ENCODE results near the gene PIM3.
A peak's percentile ranks its signal among the peaks of the same experiment; 100 is the strongest.

Gene PIM3

DNA sequence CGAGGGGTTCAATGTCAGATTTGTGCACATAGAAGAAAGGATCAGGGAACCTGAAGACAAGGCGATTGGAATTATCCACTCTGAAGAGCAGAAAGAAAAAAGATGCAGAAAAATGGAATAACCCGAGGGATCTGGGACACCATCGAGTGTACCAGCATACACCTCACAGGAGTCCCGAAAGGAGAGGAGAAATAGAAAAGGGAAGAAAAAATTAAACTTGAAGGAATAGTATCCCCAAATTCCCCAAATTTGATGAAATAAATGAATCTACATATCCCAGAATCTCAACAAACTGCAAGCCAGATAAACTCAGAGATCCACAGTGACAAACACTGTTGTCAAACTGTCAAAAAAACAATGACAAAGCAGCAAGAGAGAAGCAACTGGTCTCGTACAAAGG, 30.6 kb downstream of the PIM3 start:
- no peak overlapping the region for H3K4me3 ChIP-seq (ENCODE audit: low read depth, low read length)
- TF ChIP-seq, protein P1, sequence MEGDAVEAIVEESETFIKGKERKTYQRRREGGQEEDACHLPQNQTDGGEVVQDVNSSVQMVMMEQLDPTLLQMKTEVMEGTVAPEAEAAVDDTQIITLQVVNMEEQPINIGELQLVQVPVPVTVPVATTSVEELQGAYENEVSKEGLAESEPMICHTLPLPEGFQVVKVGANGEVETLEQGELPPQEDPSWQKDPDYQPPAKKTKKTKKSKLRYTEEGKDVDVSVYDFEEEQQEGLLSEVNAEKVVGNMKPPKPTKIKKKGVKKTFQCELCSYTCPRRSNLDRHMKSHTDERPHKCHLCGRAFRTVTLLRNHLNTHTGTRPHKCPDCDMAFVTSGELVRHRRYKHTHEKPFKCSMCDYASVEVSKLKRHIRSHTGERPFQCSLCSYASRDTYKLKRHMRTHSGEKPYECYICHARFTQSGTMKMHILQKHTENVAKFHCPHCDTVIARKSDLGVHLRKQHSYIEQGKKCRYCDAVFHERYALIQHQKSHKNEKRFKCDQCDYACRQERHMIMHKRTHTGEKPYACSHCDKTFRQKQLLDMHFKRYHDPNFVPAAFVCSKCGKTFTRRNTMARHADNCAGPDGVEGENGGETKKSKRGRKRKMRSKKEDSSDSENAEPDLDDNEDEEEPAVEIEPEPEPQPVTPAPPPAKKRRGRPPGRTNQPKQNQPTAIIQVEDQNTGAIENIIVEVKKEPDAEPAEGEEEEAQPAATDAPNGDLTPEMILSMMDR (IDR thresholded peaks at IDR 0.05; ENCODE audit: low read depth, low read length): no peak
- no peak for TF ChIP-seq POLR2A (IDR thresholded peaks at IDR 0.05; ENCODE audit: extremely low read depth, insufficient read length)
- TF ChIP-seq MYC (IDR thresholded peaks at IDR 0.05; ENCODE audit: low read depth, low read length): no peak
- TF ChIP-seq, protein P2, sequence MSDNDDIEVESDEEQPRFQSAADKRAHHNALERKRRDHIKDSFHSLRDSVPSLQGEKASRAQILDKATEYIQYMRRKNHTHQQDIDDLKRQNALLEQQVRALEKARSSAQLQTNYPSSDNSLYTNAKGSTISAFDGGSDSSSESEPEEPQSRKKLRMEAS (IDR thresholded peaks at IDR 0.05; ENCODE audit: low read depth, low read length): no peak
- DNase-seq (ENCODE audit: low read depth): no peak

DNA sequence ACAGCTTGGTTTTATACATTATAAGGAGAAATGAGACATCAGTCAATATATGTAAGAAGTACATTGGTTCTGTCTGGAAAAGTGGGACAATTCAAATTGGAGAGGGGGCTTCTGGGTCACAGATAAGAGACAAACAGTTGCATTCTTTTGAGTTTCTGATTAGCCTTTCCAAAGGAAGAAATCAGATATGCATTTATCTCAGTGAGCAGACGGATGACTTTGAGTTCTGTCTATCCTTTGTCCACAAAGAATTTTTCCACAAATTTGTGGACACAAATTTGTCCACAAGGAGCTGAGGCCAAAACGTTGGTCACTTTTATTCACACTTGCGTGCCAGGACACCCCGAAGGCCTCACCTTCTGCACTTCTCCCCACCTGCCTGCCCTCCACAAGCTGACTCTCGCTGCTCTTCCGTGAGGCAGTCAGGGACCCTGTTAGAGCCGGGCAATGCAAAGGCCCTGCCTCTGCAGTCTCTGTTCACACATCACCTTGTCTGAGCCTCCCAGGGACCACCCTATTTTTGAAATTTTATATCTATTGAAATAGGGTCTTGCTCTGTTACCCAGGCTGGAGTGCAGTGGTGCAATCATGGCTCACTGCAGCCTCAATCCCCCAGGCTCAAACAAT, 31.4 kb downstream of the PIM3 start:
- TF ChIP-seq, protein P1 (IDR thresholded peaks at IDR 0.05; ENCODE audit: low read depth, low read length): no peak
- TF ChIP-seq, protein P2 (IDR thresholded peaks at IDR 0.05; ENCODE audit: low read depth, low read length): no peak
- TF ChIP-seq MYC (IDR thresholded peaks at IDR 0.05; ENCODE audit: low read depth, low read length) (no peak), POLR2A (IDR thresholded peaks at IDR 0.05; ENCODE audit: extremely low read depth, insufficient read length) (no peak)
- DNase-seq (ENCODE audit: low read depth): no peak
- no peak overlapping the region for H3K4me3 ChIP-seq (ENCODE audit: low read depth, low read length)

DNA sequence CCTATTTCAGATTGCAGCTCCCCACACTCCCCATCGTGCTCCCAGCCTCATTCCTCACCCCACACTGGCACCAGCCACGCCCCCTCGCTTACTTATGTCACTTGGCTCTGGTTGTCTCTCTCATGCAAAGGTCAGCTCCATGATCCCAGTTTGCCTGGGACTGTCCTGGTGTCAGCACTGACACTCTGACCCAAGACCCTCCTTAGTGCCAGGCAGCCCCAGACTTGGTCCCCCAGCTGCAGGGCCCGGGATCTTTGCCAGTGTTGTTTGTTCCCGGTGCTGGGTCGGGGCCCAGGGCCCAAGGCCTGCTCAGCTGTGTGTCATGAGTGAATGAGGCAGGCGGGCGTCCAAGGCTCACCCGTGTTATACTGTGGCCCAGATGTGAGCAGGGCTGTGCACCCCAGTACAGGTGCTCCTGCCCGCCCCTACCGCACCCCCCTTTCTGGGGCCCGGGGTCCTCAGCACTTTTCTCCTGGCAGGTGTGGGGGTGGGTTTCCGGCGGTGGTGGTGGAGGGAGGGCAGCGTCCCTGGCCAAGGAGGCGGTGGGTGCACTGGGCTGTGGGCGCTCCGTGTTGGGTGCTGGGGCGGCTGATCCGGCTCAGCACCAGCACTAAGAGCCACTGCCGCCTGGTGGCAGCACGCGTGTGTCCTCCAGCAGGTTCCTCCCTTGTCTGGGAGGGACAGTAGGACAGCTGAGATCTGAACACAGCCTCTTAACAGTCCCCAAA, 32.5 kb downstream of the PIM3 start:
- no peak for TF ChIP-seq MYC (IDR thresholded peaks at IDR 0.05; ENCODE audit: low read depth, low read length)
- TF ChIP-seq, protein P1 (IDR thresholded peaks at IDR 0.05; ENCODE audit: low read depth, low read length): peak; percentile 75
- H3K4me3 ChIP-seq (ENCODE audit: low read depth, low read length): no peak overlapping the region
- peak; percentile 61 for DNase-seq (ENCODE audit: low read depth)

DNA sequence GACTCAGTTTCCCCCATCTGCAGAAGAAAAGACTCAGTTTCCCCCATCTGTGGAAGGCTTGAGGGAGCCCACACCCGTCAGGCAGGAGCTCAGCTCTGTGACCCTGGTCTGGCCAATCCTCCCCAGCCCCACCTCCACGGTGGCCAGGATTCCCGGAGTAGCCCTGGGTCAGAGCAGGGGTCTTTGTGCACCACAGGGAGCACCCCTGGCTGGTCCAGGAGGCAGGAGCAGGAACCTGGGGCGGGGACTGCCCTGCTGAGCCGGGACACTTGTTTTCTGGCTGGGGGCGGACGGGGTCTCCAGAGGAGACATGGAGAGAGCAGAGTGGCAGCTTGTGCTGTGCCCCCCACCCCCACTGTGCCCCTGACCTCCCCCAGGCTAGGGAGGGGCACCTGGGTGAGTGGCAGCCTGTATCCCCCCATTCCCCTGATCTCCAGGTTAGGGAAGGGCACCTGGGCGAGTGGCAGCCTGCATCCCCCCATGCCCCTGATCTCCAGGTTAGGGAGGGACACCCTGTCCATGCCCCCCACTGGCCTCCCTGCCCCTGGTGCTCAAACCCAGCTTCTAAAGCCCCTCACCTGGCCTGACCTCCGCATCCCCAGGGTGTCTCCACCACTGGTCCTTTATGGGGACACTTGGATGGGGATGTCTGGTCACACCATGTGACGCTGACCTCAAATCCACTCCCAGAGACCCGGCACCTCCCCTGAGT, 33.2 kb downstream of the PIM3 start:
- TF ChIP-seq POLR2A (IDR thresholded peaks at IDR 0.05; ENCODE audit: extremely low read depth, insufficient read length) (no peak), MYC (IDR thresholded peaks at IDR 0.05; ENCODE audit: low read depth, low read length) (no peak)
- TF ChIP-seq, protein P2 (IDR thresholded peaks at IDR 0.05; ENCODE audit: low read depth, low read length): no peak
- TF ChIP-seq, protein P1 (IDR thresholded peaks at IDR 0.05; ENCODE audit: low read depth, low read length): no peak
- no peak overlapping the region for H3K4me3 ChIP-seq (ENCODE audit: low read depth, low read length)
- DNase-seq (ENCODE audit: low read depth): no peak

DNA sequence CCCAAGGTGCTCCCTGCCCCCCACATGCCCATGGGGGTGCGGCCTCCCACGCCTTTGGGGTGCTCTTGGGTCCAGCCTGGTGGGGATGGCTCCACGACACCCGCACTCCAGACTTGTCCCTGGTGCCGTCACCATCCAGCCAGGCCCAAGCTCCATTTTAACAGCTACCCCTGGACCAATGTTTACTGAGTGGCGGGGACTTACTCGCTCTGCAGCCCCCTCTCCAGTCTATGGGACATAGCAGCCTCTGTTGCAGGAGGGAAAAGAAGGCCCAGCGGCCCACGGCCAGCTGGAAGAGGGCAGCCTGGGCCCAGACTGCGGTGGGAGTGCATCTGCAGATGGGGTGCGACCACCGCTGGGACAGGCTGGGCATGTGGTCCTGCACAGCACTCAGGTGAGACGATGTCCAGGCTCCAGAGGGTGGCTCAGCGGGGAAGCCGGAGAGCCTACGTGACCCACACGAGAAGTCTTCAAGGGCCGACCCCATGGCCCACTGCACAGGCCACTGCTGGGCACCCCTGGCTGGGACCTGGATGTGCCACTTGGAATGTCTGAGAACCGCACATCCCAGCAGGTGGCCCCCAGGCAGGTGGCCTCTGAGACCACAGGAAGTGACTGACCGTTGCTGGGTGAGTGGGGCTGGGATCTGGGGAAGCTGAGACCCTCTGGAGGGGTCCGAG, 33.9 kb downstream of the PIM3 start:
- H3K4me3 ChIP-seq (ENCODE audit: low read depth, low read length): no peak overlapping the region
- TF ChIP-seq, protein P2 (IDR thresholded peaks at IDR 0.05; ENCODE audit: low read depth, low read length): no peak
- TF ChIP-seq, protein P1 (IDR thresholded peaks at IDR 0.05; ENCODE audit: low read depth, low read length): no peak
- no peak for TF ChIP-seq MYC (IDR thresholded peaks at IDR 0.05; ENCODE audit: low read depth, low read length)
- DNase-seq (ENCODE audit: low read depth): no peak

All from NB4 (cell line).